Activated CD4-positive, alpha-beta T cell treated with anti-CD3 and anti-CD28 coated beads for 1 hour (primary cell): ENCODE data around the gene FEM1B.

Experiments used
- DNase-seq: peaks from one replicate; pipeline ENCODE4 v3.0.0-alpha.2; 2020

Gene FEM1B

GRCh38 chr15:68310804-68311463 lies 33.4 kb downstream of the FEM1B start:
- no peak for DNase-seq

GRCh38 chr15:68311464-68311835 lies 33.9 kb downstream of the FEM1B start:
- DNase-seq, result no peak

- no peak for DNase-seq
These were observed 34.5 kb downstream of the FEM1B start for GRCh38 chr15:68311859-68312557.

GRCh38 chr15:68312701-68313204 lies 35.2 kb downstream of the FEM1B start:
- DNase-seq, result no peak

GRCh38 chr15:68313501-68314410 lies 36.2 kb downstream of the FEM1B start:
- no peak for DNase-seq

GRCh38 chr15:68314563-68314962 lies 37.0 kb downstream of the FEM1B start:
- DNase-seq, result no peak

GRCh38 chr15:68315035-68315434 lies 37.5 kb downstream of the FEM1B start:
- DNase-seq, result no peak

GRCh38 chr15:68315495-68316031 lies 38.0 kb downstream of the FEM1B start:
- no peak for DNase-seq

- DNase-seq, result no peak
These were observed 38.7 kb downstream of the FEM1B start for GRCh38 chr15:68316061-68316804.

- no peak for DNase-seq
These were observed 39.9 kb downstream of the FEM1B start for GRCh38 chr15:68317281-68318007.

- DNase-seq, result no peak
These were observed 40.7 kb downstream of the FEM1B start for GRCh38 chr15:68318008-68318835.

- DNase-seq, result no peak
These were observed 41.7 kb downstream of the FEM1B start for GRCh38 chr15:68318931-68319909.

- no peak for DNase-seq
These were observed 42.5 kb downstream of the FEM1B start for GRCh38 chr15:68319997-68320396.

GRCh38 chr15:68321229-68321628 lies 43.7 kb downstream of the FEM1B start:
- DNase-seq, result no peak

- no peak for DNase-seq
These were observed 45.3 kb downstream of the FEM1B start for GRCh38 chr15:68322796-68323195.

- no peak for DNase-seq
These were observed 48.2 kb downstream of the FEM1B start for GRCh38 chr15:68325726-68326125.

- DNase-seq, result no peak
These were observed 49.3 kb downstream of the FEM1B start for GRCh38 chr15:68326711-68327354.

GRCh38 chr15:68328443-68328842 lies 50.9 kb downstream of the FEM1B start:
- no peak for DNase-seq

- no peak for DNase-seq
These were observed 51.4 kb downstream of the FEM1B start for GRCh38 chr15:68328964-68329363.
